GM21825 (cell line): ENCODE measurements around the gene COX4I2.
"Not testable (repeated sequence)": the region's sequence is repeated elsewhere in the genome, so short reads cannot be mapped to it uniquely, and the experiment has no call there.

Source experiments
- ATAC-seq: cut with Tn5 transposase; IDR thresholded peaks from one replicate; pipeline ENCODE4 v1.9.1; 2021; ENCODE audit warnings: mild to moderate bottlenecking, moderate library complexity; ENCODE audit not compliant: unreplicated experiment

The COX4I2 gene

GRCh38 chr20:31606804-31607639 is 30.7 kb upstream of the COX4I2 start:
- ATAC-seq = no peak

GRCh38 chr20:31607640-31608250 is 30.0 kb upstream of the COX4I2 start:
- no peak for ATAC-seq

GRCh38 chr20:31608251-31608945 is 29.3 kb upstream of the COX4I2 start:
- ATAC-seq = no peak

- ATAC-seq = not testable (repeated sequence)
Observed at GRCh38 chr20:31612271-31612640, 25.5 kb upstream of the COX4I2 start.

GRCh38 chr20:31615416-31615815 is 22.3 kb upstream of the COX4I2 start:
- ATAC-seq = no peak

GRCh38 chr20:31617432-31618104 is 20.1 kb upstream of the COX4I2 start:
- ATAC-seq = no peak

GRCh38 chr20:31620246-31620645 is 17.5 kb upstream of the COX4I2 start:
- no peak for ATAC-seq

- not testable (repeated sequence) for ATAC-seq
Observed at GRCh38 chr20:31623123-31623505, 14.6 kb upstream of the COX4I2 start.

- not testable (repeated sequence) for ATAC-seq
Observed at GRCh38 chr20:31626534-31626933, 11.2 kb upstream of the COX4I2 start.

GRCh38 chr20:31628057-31628456 is 9.7 kb upstream of the COX4I2 start:
- ATAC-seq = not testable (repeated sequence)

GRCh38 chr20:31630187-31630790 is 7.4 kb upstream of the COX4I2 start:
- ATAC-seq = no peak

GRCh38 chr20:31632548-31633338 is 5.0 kb upstream of the COX4I2 start:
- no peak for ATAC-seq

- ATAC-seq = no peak
Observed at GRCh38 chr20:31633339-31633914, 4.3 kb upstream of the COX4I2 start.

- no peak for ATAC-seq
Observed at GRCh38 chr20:31638317-31638716, 605 bp downstream of the COX4I2 start.

GRCh38 chr20:31638816-31639215 is 1.1 kb downstream of the COX4I2 start:
- no peak for ATAC-seq

- ATAC-seq = no peak
Observed at GRCh38 chr20:31640259-31640658, 2.5 kb downstream of the COX4I2 start.

GRCh38 chr20:31641391-31641790 is 3.7 kb downstream of the COX4I2 start:
- no peak for ATAC-seq

- no peak for ATAC-seq
Observed at GRCh38 chr20:31642837-31643236, 5.1 kb downstream of the COX4I2 start.

- no peak for ATAC-seq
Observed at GRCh38 chr20:31643522-31643921, 5.8 kb downstream of the COX4I2 start.

- ATAC-seq = no peak
Observed at GRCh38 chr20:31644701-31645100, 7.0 kb downstream of the COX4I2 start.
